HepG2 (cell line): Measurements from ENCODE around the gene SRRM2. TPM values are rescaled to one million over a fixed set of nuclear protein-coding genes. Genes with fewer than 3 reads are reported as not detected.

Experiments used
- ATAC-seq: fragments of 200-7000 bp; cut with Tn5 transposase; 3 replicates; pipeline ENCODE4 v1.9.1; 2020; ENCODE audit warnings: mild to moderate bottlenecking, moderate library complexity
- BruUV-seq: library from RNA; stranded (reverse); fragments of 400-500 nt; replicated peaks from 2 replicates; lab custom pipeline; 2021; lab: Mats Ljungman, UMichigan
- CTCF ChIA-PET: fragments of 300-600 bp; formaldehyde crosslinking; extraction: SDS; loops from one replicate; lab custom pipeline; 2021; ENCODE audit warnings: low total read pairs, inconsistent platforms, low intra/inter-chr PET ratio; lab: Yijun Ruan, JAX
- POLR2A ChIA-PET: fragments of 350-600 bp; sonication (Branson Sonifier 250); formaldehyde crosslinking; loops from one replicate; lab custom pipeline; 2020; ENCODE audit warnings: antibody characterized with exemption, inconsistent platforms; lab: Yijun Ruan, JAX
- DNase-seq: peaks from one replicate; pipeline ENCODE4 v3.0.0-alpha.2; 2015; ENCODE audit warnings: low spot score
- FAIRE-seq: peaks from 3 replicates; lab custom pipeline; 2011; peaks lifted over from hg19 to GRCh38; lab: Jason Lieb, UNC
- H2AFZ ChIP-seq: one replicate; pipeline ENCODE4 v1.6.1; 2011; ENCODE audit warnings: low read length, inconsistent platforms
- H3K27ac ChIP-seq: fragments of 300-600 bp; 3 replicates; pipeline ENCODE4 v1.8.0; 2011; ENCODE audit warnings: mixed run types, mild to moderate bottlenecking, mixed read lengths, low read length, inconsistent platforms; ENCODE audit not compliant: insufficient read depth; ENCODE audit errors: extremely low read length
- H3K27me3 ChIP-seq, 2 experiments: fragments of 200-600 bp in 1 of 2; 2 replicates in 1 of 2; 3 replicates in 1 of 2; pipeline versions ENCODE4 v1.6.0 to v1.8.0; 2011; ENCODE audit warnings: low read length in 2 of 2, mild to moderate bottlenecking in 2 of 2, moderate library complexity in 2 of 2, inconsistent platforms in 1 of 2; ENCODE audit not compliant: insufficient read depth in 2 of 2, control insufficient read depth in 1 of 2
- H3K36me3 ChIP-seq, 2 experiments: fragments of 200-600 bp in 1 of 2; replicated peaks in 1 of 2; 2 replicates in 1 of 2; 3 replicates in 1 of 2; pipeline versions ENCODE4 v1.5.1 to v1.8.0; 2011; ENCODE audit warnings: low read length in 2 of 2, inconsistent platforms in 1 of 2; ENCODE audit not compliant: insufficient read depth in 2 of 2, control insufficient read depth in 1 of 2
- H3K4me1 ChIP-seq: 2 replicates; pipeline ENCODE4 v1.5.1; 2012; ENCODE audit warnings: low read length, inconsistent platforms; ENCODE audit not compliant: insufficient read depth
- H3K4me2 ChIP-seq: 2 replicates; pipeline ENCODE4 v1.6.0; 2011; ENCODE audit warnings: low read depth, low read length, inconsistent platforms
- H3K4me3 ChIP-seq, 3 experiments: fragments of 200-600 bp in 1 of 3; sonication (generic), shearing (Covaris generic) in 1 of 3; replicated peaks in 1 of 3; 2 replicates each; pipeline ENCODE4 v1.5.1; 2011 to 2016; ENCODE audit warnings: low read length in 3 of 3, inconsistent platforms in 2 of 3, low read depth in 2 of 3, mild to moderate bottlenecking in 2 of 3, control low read depth in 1 of 3, mixed read lengths in 1 of 3; ENCODE audit not compliant: insufficient read depth in 1 of 3
- H3K79me2 ChIP-seq: one replicate; pipeline ENCODE4 v1.6.1; 2011; ENCODE audit warnings: low read length, inconsistent platforms; ENCODE audit not compliant: insufficient read depth
- H3K9ac ChIP-seq: 2 replicates; pipeline ENCODE4 v1.6.0; 2011; ENCODE audit warnings: mild to moderate bottlenecking, low read depth, low read length, inconsistent platforms; ENCODE audit not compliant: insufficient read depth
- H3K9me3 ChIP-seq: 2 replicates; pipeline ENCODE4 v1.5.1; 2012; ENCODE audit warnings: mild to moderate bottlenecking, low read length
- H4K20me1 ChIP-seq: 2 replicates; pipeline ENCODE4 v1.6.0; 2011; ENCODE audit warnings: inconsistent platforms, mild to moderate bottlenecking, low read length, moderate library complexity; ENCODE audit not compliant: insufficient read depth
- ETV6 ChIP-seq: sonication (generic); formaldehyde crosslinking; conservative IDR thresholded peaks from 2 replicates; pipeline ENCODE4 v1.4.0; 2020; ENCODE audit warnings: missing genetic modification reagents
- NKX3-1 ChIP-seq: sonication (generic); formaldehyde crosslinking; IDR thresholded peaks from 2 replicates; pipeline ENCODE4 v1.5.0; 2020; ENCODE audit warnings: missing genetic modification reagents
- PATZ1 ChIP-seq: sonication (generic); formaldehyde crosslinking; IDR thresholded peaks from 2 replicates; pipeline ENCODE4 v1.4.0; 2020; ENCODE audit warnings: missing genetic modification reagents
- PHF21A ChIP-seq: sonication (generic); formaldehyde crosslinking; IDR thresholded peaks from 2 replicates; pipeline ENCODE4 v1.5.0; 2020; ENCODE audit warnings: mild to moderate bottlenecking, missing genetic modification reagents
- ZKSCAN1 ChIP-seq: fragments of 150-350 bp; IDR thresholded peaks from 2 replicates; pipeline ENCODE4 v1.6.1; 2014; ENCODE audit warnings: low read length
- ZNF3 ChIP-seq: IDR thresholded peaks from 2 replicates; pipeline ENCODE4 v1.7.0; 2017; ENCODE audit warnings: inconsistent platforms
- ZNF333 ChIP-seq: sonication (generic); formaldehyde crosslinking; IDR thresholded peaks from 2 replicates; pipeline ENCODE4 v1.4.0; 2020; ENCODE audit warnings: mild to moderate bottlenecking, missing genetic modification reagents, borderline replicate concordance
- WGBS: methylation state at CpG from one replicate; pipeline ENCODE4 v1.1.6; 2017; ENCODE audit warnings: low lambda C conversion rate; 5-methylcytosine and 5-hydroxymethylcytosine counted together
- in situ Hi-C: cut with HindIII; loops from 2 replicates; pipeline ENCODE4 v1.10.0; 2017; ENCODE audit warnings: low pct_unique_long_range_greater_than_20kb; ENCODE audit not compliant: extremely low pct_ligation_motif_present
- intact Hi-C: fragments of 100-400 bp; cut with micrococcal nuclease; formaldehyde crosslinking; loops from one replicate; pipeline ENCODE4 v1.10.0; 2022; ENCODE audit not compliant: unreplicated experiment
- polyA plus RNA-seq, 8 experiments: library from polyadenylated mRNA; depleted of rRNA in 3 of 8; stranded (reverse) in 7 of 8; unstranded in 1 of 8; fragments of >200 nt; fragmentation: Illumina TruSeq in 4 of 8; extraction: Trizol in 4 of 8; gene quantifications; 2 replicates each; pipeline versions ENCODE4 v1.2.1 to v1.2.3, GENCODE V29; 2011 to 2016; ENCODE audit warnings: low read depth in 4 of 8, missing spikeins in 1 of 8, mixed read lengths in 1 of 8; ENCODE audit not compliant: insufficient read depth in 1 of 8
- total RNA-seq, 5 experiments: library from RNA; depleted of rRNA; stranded (reverse); fragments of >200 nt; fragmentation: Illumina TruSeq; extraction: Trizol; gene quantifications; 2 replicates each; pipeline ENCODE4 v1.2.3, GENCODE V29; 2016; ENCODE audit warnings: low read depth in 1 of 5
- TF ChIP-seq, protein P1 (sequence below): sonication (generic); formaldehyde crosslinking; IDR thresholded peaks from one replicate; pipeline ENCODE4 v1.5.1; 2020; ENCODE audit warnings: mild to moderate bottlenecking, missing genetic modification reagents; ENCODE audit errors: not compliant biosample characterization
- TF ChIP-seq, protein P2 (sequence below): sonication (generic); formaldehyde crosslinking; IDR thresholded peaks from 2 replicates; pipeline ENCODE4 v1.5.0; 2020; ENCODE audit warnings: mild to moderate bottlenecking, missing genetic modification reagents

Gene SRRM2
- total and polyA plus RNA-seq, 2 of the 13 experiments (the other 11 are each of a cell fraction or from before 2014, with no cell fraction given), result 50.4 to 112 TPM

GRCh38 chr16:2813771-2814221, 61.4 kb downstream of the SRRM2 start:
- POLR2A ChIA-PET, result no interaction called here

More at GRCh38 chr16:2813771-2814221, 61.4 kb downstream of the SRRM2 start:
- FAIRE-seq (no peak), ATAC-seq (no peak), DNase-seq (no peak)
- Histone ChIP-seq H3K27ac (no peak overlapping the region), H3K9me3 (no peaks in the 10 kb centered on the region), H2AFZ (no peak overlapping the region), H3K4me3 (no peak overlapping the region), H4K20me1 (no peaks in the 10 kb centered on the region), H3K36me3 (no peaks in the 10 kb centered on the region), H3K4me2 (no peak overlapping the region), H3K27me3 (peaks cover 8 to 51% of the 10 kb centered on the region in 2 experiments), H3K4me1 (peaks cover 19% of the 10 kb centered on the region), H3K9ac (no peak overlapping the region)
- intact Hi-C loops, result no loop called here
- WGBS, result 48% methylated on average over 6 of the region's 7 CpGs
- BruUV-seq, result no TSS peak
- in situ Hi-C loops, result no loop called here
- CTCF ChIA-PET, result no interaction called here
- TF ChIP-seq ZNF3 (CRISPR knock-in tag) (no peak), PATZ1 (CRISPR knock-in tag) (no peak), ZKSCAN1 (no peak), PHF21A (no peak), ETV6 (CRISPR knock-in tag) (no peak), ZNF333 (CRISPR knock-in tag) (no peak), NKX3-1 (CRISPR knock-in tag) (no peak)
- TF ChIP-seq, protein P1, sequence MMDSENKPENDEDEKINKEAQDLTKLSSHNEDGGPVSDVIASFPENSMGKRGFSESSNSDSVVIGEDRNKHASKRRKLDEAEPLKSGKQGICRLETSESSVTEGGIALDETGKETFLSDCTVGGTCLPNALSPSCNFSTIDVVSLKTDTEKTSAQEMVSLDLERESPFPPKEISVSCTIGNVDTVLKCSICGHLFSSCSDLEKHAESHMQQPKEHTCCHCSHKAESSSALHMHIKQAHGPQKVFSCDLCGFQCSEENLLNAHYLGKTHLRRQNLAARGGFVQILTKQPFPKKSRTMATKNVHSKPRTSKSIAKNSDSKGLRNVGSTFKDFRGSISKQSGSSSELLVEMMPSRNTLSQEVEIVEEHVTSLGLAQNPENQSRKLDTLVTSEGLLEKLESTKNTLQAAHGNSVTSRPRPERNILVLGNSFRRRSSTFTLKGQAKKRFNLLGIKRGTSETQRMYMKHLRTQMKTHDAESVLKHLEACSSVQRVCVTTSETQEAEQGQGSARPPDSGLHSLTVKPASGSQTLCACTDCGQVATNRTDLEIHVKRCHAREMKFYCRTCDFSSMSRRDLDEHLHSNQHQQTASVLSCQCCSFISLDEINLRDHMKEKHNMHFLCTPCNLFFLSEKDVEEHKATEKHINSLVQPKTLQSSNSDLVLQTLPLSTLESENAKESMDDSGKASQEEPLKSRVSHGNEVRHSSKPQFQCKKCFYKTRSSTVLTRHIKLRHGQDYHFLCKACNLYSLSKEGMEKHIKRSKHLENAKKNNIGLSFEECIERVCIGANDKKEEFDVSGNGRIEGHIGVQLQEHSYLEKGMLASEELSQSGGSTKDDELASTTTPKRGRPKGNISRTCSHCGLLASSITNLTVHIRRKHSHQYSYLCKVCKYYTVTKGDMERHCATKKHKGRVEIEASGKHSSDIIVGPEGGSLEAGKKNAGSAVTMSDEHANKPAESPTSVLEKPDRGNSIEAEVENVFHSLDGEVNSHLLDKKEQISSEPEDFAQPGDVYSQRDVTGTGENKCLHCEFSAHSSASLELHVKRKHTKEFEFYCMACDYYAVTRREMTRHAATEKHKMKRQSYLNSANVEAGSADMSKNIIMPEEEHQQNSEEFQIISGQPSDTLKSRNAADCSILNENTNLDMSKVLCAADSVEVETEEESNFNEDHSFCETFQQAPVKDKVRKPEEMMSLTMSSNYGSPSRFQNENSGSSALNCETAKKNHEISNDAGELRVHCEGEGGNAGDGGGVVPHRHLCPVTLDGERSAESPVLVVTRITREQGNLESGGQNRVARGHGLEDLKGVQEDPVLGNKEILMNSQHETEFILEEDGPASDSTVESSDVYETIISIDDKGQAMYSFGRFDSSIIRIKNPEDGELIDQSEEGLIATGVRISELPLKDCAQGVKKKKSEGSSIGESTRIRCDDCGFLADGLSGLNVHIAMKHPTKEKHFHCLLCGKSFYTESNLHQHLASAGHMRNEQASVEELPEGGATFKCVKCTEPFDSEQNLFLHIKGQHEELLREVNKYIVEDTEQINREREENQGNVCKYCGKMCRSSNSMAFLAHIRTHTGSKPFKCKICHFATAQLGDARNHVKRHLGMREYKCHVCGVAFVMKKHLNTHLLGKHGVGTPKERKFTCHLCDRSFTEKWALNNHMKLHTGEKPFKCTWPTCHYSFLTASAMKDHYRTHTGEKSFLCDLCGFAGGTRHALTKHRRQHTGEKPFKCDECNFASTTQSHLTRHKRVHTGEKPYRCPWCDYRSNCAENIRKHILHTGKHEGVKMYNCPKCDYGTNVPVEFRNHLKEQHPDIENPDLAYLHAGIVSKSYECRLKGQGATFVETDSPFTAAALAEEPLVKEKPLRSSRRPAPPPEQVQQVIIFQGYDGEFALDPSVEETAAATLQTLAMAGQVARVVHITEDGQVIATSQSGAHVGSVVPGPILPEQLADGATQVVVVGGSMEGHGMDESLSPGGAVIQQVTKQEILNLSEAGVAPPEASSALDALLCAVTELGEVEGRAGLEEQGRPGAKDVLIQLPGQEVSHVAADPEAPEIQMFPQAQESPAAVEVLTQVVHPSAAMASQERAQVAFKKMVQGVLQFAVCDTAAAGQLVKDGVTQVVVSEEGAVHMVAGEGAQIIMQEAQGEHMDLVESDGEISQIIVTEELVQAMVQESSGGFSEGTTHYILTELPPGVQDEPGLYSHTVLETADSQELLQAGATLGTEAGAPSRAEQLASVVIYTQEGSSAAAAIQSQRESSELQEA (CRISPR knock-in tag), result no peak
- TF ChIP-seq, protein P2, sequence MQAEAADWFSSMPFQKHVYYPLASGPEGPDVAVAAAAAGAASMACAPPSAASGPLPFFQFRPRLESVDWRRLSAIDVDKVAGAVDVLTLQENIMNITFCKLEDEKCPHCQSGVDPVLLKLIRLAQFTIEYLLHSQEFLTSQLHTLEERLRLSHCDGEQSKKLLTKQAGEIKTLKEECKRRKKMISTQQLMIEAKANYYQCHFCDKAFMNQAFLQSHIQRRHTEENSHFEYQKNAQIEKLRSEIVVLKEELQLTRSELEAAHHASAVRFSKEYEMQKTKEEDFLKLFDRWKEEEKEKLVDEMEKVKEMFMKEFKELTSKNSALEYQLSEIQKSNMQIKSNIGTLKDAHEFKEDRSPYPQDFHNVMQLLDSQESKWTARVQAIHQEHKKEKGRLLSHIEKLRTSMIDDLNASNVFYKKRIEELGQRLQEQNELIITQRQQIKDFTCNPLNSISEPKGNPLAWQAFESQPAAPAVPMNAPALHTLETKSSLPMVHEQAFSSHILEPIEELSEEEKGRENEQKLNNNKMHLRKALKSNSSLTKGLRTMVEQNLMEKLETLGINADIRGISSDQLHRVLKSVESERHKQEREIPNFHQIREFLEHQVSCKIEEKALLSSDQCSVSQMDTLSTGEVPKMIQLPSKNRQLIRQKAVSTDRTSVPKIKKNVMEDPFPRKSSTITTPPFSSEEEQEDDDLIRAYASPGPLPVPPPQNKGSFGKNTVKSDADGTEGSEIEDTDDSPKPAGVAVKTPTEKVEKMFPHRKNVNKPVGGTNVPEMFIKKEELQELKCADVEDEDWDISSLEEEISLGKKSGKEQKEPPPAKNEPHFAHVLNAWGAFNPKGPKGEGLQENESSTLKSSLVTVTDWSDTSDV, result no peak
- TF ChIP-seq, all 625 proteins: peak for 0
- H3K79me2 ChIP-seq, result no peaks in the 10 kb centered on the region
